IMR-90 (cell line): ENCODE data around the gene CCNYL1.

Experiments
- CEBPB ChIP-seq: IDR thresholded peaks from 2 replicates; pipeline ENCODE4 v1.6.1; 2012; ENCODE audit warnings: low read depth, low read length, improper control_type of control experiment
- CTCF ChIP-seq: conservative IDR thresholded peaks from 2 replicates; pipeline ENCODE4 v1.5.1; 2012; ENCODE audit warnings: mild to moderate bottlenecking, low read depth, low read length, improper control_type of control experiment
- POLR2A ChIP-seq: IDR thresholded peaks from 2 replicates; pipeline ENCODE4 v1.6.1; 2012; ENCODE audit warnings: mild to moderate bottlenecking, low read depth, low read length
- RAD21 ChIP-seq: IDR thresholded peaks from 2 replicates; pipeline ENCODE4 v1.6.1; 2012; ENCODE audit warnings: low read length, improper control_type of control experiment
- RFX5 ChIP-seq: IDR thresholded peaks from 2 replicates; pipeline ENCODE4 v1.8.0; 2012; ENCODE audit warnings: low read depth, mild to moderate bottlenecking, low read length, moderate library complexity
- USF2 ChIP-seq: fragments of 150-350 bp; IDR thresholded peaks from 2 replicates; pipeline ENCODE4 v1.6.1; 2017; ENCODE audit warnings: mild to moderate bottlenecking, antibody characterized with exemption, low read length, low read depth

GRCh38 chr2:207727261-207727660, 15.8 kb downstream of the CCNYL1 start:
- TF ChIP-seq POLR2A (no peak), RAD21 (no peak), CTCF (no peak), RFX5 (no peak), USF2 (no peak), CEBPB (no peak)
